Measurements from ENCODE around the gene PRMT6. TPM values are rescaled to one million over a fixed set of nuclear protein-coding genes. Genes with fewer than 3 reads are reported as not detected.
A peak's percentile ranks its signal among the peaks of the same experiment; 100 is the strongest.
"Not testable (repeated sequence)": the region's sequence is repeated elsewhere in the genome, so short reads cannot be mapped to it uniquely, and the experiment has no call there.

PRMT6 gene
- total and polyA plus RNA-seq, 10 of the 15 experiments (the other 5 are each of a cell fraction or from before 2014, with no cell fraction given) = 6.0 to 38.6 (median 26.3) TPM

DNA sequence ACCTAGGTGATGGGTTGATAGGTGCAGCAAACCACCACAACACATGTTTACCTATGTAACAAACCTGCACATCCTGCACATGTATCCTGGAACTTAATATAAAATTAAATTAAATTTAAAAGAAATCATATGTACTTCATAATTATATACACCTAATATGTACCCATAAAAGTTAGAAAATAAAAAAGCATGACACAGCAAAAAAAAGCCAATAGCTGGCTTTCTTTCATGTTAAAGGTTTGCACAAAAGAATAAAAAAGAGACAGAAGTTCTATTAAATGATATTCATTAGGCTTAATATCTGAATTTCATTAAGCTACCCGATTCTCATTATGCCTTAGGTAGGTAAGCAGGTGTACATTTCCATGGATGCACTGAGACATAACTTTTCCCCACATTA, 5.2 kb upstream of the PRMT6 start (continued):
- TF ChIP-seq RELA (IDR thresholded peaks at IDR 0.05; ENCODE audit: borderline replicate concordance, partially characterized antibody) (no peak), NFYB (IDR thresholded peaks at IDR 0.05; ENCODE audit: insufficient read depth, low read depth, low read length) (no peak), ZSCAN29 (IDR thresholded peaks at IDR 0.05) (no peak), MTA3 (IDR thresholded peaks at IDR 0.05; ENCODE audit: borderline replicate concordance, low read length) (no peak), POU2F2 (IDR thresholded peaks at IDR 0.05; ENCODE audit: borderline replicate concordance, low read depth, low read length) (no peak), NR2C2 (IDR thresholded peaks at IDR 0.05; ENCODE audit: borderline replicate concordance, control insufficient read depth, insufficient read length, low read depth) (no peak), FOS (IDR thresholded peaks at IDR 0.05; ENCODE audit: borderline replicate concordance, extremely low read depth, insufficient read length) (no peak)

DNA sequence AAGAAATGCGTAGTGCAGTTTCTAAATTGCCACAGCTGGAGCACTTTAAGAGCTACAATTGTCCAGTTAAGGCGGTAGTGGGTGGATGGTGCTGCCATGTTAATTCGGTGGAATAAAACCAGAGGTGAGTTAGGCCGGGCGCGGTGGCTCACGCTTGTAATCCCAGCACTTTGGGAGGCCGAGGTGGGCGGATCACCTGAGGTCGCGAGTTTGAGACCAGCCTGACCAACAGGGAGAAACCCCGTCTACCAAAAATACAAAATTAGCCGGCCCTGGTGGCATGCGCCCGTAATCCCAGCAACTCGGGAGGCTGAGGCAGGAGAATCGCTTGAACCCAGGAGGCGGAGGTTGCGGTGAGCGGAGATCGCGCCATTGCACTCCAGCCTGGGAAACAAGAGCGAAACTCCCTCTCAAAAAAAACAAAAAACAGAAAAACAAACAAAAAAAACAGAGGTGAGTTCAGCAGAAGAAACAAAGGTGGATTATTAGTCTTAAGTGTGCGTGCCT, 502 bp upstream of the PRMT6 start:
- Histone ChIP-seq H3K4me3 (peak overlapping the region; percentile 94), H2AFZ (ENCODE audit: control insufficient read depth, low read depth, low read length) (peak overlapping the region; percentile 99), H3K79me2 (ENCODE audit: control insufficient read depth, insufficient read depth, low read length) (peaks cover 23% of the 10 kb centered on the region), H3K27ac (ENCODE audit: control insufficient read depth, insufficient read depth) (peak overlapping the region; percentile 82), H3K9ac (ENCODE audit: control insufficient read depth, insufficient read depth, low read length) (peak overlapping the region; percentile 90; the same call in 1 of the 2 replicates), H3K4me2 (ENCODE audit: control insufficient read depth, insufficient read depth) (peak overlapping the region; percentile 78)
- TF ChIP-seq HDGF (IDR thresholded peaks at IDR 0.05) = 0 out of 2 replicates have a peak, but pooled peaks have one; percentile 51
- TF ChIP-seq, protein P1, sequence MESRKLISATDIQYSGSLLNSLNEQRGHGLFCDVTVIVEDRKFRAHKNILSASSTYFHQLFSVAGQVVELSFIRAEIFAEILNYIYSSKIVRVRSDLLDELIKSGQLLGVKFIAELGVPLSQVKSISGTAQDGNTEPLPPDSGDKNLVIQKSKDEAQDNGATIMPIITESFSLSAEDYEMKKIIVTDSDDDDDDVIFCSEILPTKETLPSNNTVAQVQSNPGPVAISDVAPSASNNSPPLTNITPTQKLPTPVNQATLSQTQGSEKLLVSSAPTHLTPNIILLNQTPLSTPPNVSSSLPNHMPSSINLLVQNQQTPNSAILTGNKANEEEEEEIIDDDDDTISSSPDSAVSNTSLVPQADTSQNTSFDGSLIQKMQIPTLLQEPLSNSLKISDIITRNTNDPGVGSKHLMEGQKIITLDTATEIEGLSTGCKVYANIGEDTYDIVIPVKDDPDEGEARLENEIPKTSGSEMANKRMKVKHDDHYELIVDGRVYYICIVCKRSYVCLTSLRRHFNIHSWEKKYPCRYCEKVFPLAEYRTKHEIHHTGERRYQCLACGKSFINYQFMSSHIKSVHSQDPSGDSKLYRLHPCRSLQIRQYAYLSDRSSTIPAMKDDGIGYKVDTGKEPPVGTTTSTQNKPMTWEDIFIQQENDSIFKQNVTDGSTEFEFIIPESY (IDR thresholded peaks at IDR 0.05) = peak; percentile 92
- TF ChIP-seq, protein P2, sequence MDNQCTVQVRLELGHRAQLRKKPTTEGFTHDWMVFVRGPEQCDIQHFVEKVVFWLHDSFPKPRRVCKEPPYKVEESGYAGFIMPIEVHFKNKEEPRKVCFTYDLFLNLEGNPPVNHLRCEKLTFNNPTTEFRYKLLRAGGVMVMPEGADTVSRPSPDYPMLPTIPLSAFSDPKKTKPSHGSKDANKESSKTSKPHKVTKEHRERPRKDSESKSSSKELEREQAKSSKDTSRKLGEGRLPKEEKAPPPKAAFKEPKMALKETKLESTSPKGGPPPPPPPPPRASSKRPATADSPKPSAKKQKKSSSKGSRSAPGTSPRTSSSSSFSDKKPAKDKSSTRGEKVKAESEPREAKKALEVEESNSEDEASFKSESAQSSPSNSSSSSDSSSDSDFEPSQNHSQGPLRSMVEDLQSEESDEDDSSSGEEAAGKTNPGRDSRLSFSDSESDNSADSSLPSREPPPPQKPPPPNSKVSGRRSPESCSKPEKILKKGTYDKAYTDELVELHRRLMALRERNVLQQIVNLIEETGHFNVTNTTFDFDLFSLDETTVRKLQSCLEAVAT (IDR thresholded peaks at IDR 0.05) = peak; percentile 99
- FAIRE-seq; in situ Hi-C loops (cut with MboI); H3K4me1 ChIP-seq (ENCODE audit: control insufficient read depth, insufficient read depth, low read length); H3K27me3 ChIP-seq (replicated peaks in 1 of 2; ENCODE audit: control insufficient read depth in 2 of 2, insufficient read depth in 2 of 2, low read length in 1 of 2); H3K9me3 ChIP-seq (replicated peaks; ENCODE audit: control insufficient read depth, insufficient read depth, low read length); H4K20me1 ChIP-seq (ENCODE audit: control insufficient read depth, insufficient read depth); H3K36me3 ChIP-seq (ENCODE audit: control insufficient read depth in 2 of 2, insufficient read depth in 2 of 2, low read length in 1 of 2); DNase-seq (ENCODE audit: low read depth, low spot score); ATAC-seq: not testable (repeated sequence)
- RAD21 ChIA-PET (ENCODE audit: unreplicated experiment) = interaction anchor here (1.1 to 2.1 kb wide), 7 partner anchors 12 to 106 kb away, joined by 3 to 16 read pairs (median 6); no protein-coding TSS in a partner anchor
- BruUV-seq (replicated peaks) = TSS peak; percentile 80
- intact Hi-C loops (cut with micrococcal nuclease; ENCODE audit: unreplicated experiment) = loop anchor here (2.0 to 5.0 kb wide), 2 partner anchors 45 to 86 kb away; partner anchors contain the start of gene NTNG1
- CTCF ChIA-PET = interaction anchor here (1.1 to 2.2 kb wide), 4 partner anchors 13 to 51 kb away, joined by 3 to 5 read pairs (median 4); no protein-coding TSS in a partner anchor
- POLR2A ChIA-PET = interaction anchor here (0.6 to 1.3 kb wide), 4 partner anchors 39 to 84 kb away, joined by 3 to 5 read pairs (median 4); no protein-coding TSS in a partner anchor
- SMC1A ChIA-PET (ENCODE audit: uncharacterized antibody, unreplicated experiment) = interaction anchor here (0.7 to 3.2 kb wide), 7 partner anchors 19 to 96 kb away, joined by 3 to 14 read pairs (median 7); no protein-coding TSS in a partner anchor
- 85% methylated on average over 24 of the region's 24 CpGs for WGBS (ENCODE audit: insufficient coverage, insufficient replicate concordance, low lambda C conversion rate, missing lambda C conversion rate)

Measured in GM12878 (cell line).